Astrocyte (in vitro differentiated cells and primary cell): ENCODE results near the gene KCNH8.

Source experiments
- CTCF ChIP-seq: IDR thresholded peaks from 2 replicates; pipeline ENCODE4 v1.5.1; 2011; ENCODE audit warnings: low read depth, mild to moderate bottlenecking, inconsistent platforms, low read length, moderate library complexity; ENCODE audit not compliant: insufficient read depth
- EZH2 ChIP-seq: IDR thresholded peaks from 2 replicates; pipeline ENCODE4 v1.6.1; 2012; ENCODE audit warnings: mild to moderate bottlenecking, low read length, inconsistent platforms; ENCODE audit not compliant: insufficient read depth

GRCh38 chr3:19114461-19114860 is 33.8 kb upstream of the KCNH8 start:
- TF ChIP-seq CTCF, result no peak
- no peak for TF ChIP-seq EZH2
